H1 (cell line): ENCODE data around the gene MRTFA. TPM values are rescaled to one million over a fixed set of nuclear protein-coding genes. Genes with fewer than 3 reads are reported as not detected.

ENCODE experiments used
- CTCF ChIA-PET: fragments of 300-600 bp; sonication (Branson Sonifier 250); formaldehyde crosslinking; loops from one replicate; lab custom pipeline; 2021; ENCODE audit not compliant: partially characterized antibody; lab: Charles Lee
- POLR2A ChIA-PET: fragments of 300-600 bp; sonication (Branson Sonifier 250); formaldehyde crosslinking; loops from one replicate; lab custom pipeline; 2021; ENCODE audit warnings: inconsistent platforms; ENCODE audit not compliant: partially characterized antibody; lab: Charles Lee
- DNase-seq, 2 experiments: peaks; one replicate each; pipeline versions ENCODE4 v3.0.0 to v3.0.0-alpha.2; 2010 to 2022; ENCODE audit warnings: low spot score in 2 of 2, low read depth in 1 of 2, mixed read lengths in 1 of 2
- FAIRE-seq: peaks from 2 replicates; lab custom pipeline; 2011; peaks lifted over from hg19 to GRCh38; lab: Jason Lieb, UNC
- H2AFZ ChIP-seq: 2 replicates; pipeline ENCODE4 v1.8.1; 2012; ENCODE audit warnings: low read length, inconsistent platforms
- H2AK5ac ChIP-seq: 2 replicates; pipeline ENCODE4 v1.6.1; 2013; ENCODE audit warnings: low read depth, low read length
- H2BK120ac ChIP-seq: replicated peaks from 2 replicates; pipeline ENCODE3; 2013; ENCODE audit warnings: low read depth, low read length, inconsistent platforms
- H2BK12ac ChIP-seq: 2 replicates; pipeline ENCODE4 v1.6.1; 2013; ENCODE audit warnings: low read depth, low read length
- H2BK15ac ChIP-seq: 2 replicates; pipeline ENCODE4 v1.6.1; 2013; ENCODE audit warnings: low read length
- H2BK20ac ChIP-seq: 2 replicates; pipeline ENCODE4 v1.6.1; 2013; ENCODE audit warnings: low read length
- H2BK5ac ChIP-seq: 2 replicates; pipeline ENCODE4 v1.6.1; 2013; ENCODE audit warnings: low read depth, low read length
- H3K14ac ChIP-seq: 2 replicates; pipeline ENCODE4 v1.6.1; 2013; ENCODE audit warnings: inconsistent platforms; ENCODE audit not compliant: insufficient read length
- H3K18ac ChIP-seq: 2 replicates; pipeline ENCODE4 v1.6.1; 2013; ENCODE audit warnings: low read length; ENCODE audit errors: extremely low read depth
- H3K23ac ChIP-seq: 2 replicates; pipeline ENCODE4 v1.6.1; 2013; ENCODE audit warnings: inconsistent platforms; ENCODE audit not compliant: insufficient read length
- H3K23me2 ChIP-seq: 2 replicates; pipeline ENCODE4 v1.6.1; 2013; ENCODE audit warnings: low read depth, low read length
- H3K27ac ChIP-seq: 2 replicates; pipeline ENCODE4 v1.6.1; 2011; ENCODE audit warnings: low read depth, low read length, inconsistent platforms
- H3K27me3 ChIP-seq, 4 experiments: replicated peaks in 1 of 4; 1 replicate in 1 of 4; 2 replicates in 3 of 4; pipeline versions ENCODE4 v1.6.1 to v1.8.1; 2011 to 2013; ENCODE audit warnings: low read length in 3 of 4, mild to moderate bottlenecking in 3 of 4, inconsistent platforms in 2 of 4, mixed read lengths in 2 of 4, moderate library complexity in 1 of 4; ENCODE audit not compliant: control insufficient read depth in 3 of 4, insufficient read depth in 3 of 4; ENCODE audit errors: extremely low read depth in 1 of 4
- H3K36me3 ChIP-seq, 4 experiments: 2 replicates each; pipeline versions ENCODE4 v1.6.1 to v1.8.1; 2011 to 2013; ENCODE audit warnings: mild to moderate bottlenecking in 4 of 4, low read length in 3 of 4, moderate library complexity in 2 of 4, control low read depth in 1 of 4, inconsistent platforms in 1 of 4; ENCODE audit not compliant: insufficient read depth in 4 of 4, control insufficient read depth in 2 of 4
- H3K4ac ChIP-seq: replicated peaks from 2 replicates; pipeline ENCODE3; 2013; ENCODE audit warnings: low read length, low read depth, mixed read lengths, inconsistent platforms; ENCODE audit not compliant: insufficient read length
- H3K4me1 ChIP-seq, 4 experiments: replicated peaks in 1 of 4; 1 replicate in 1 of 4; 2 replicates in 3 of 4; pipeline versions ENCODE4 v1.6.1 to v1.8.1; 2011 to 2013; ENCODE audit warnings: low read length in 3 of 4, inconsistent platforms in 2 of 4, mixed read lengths in 1 of 4; ENCODE audit not compliant: insufficient read depth in 4 of 4, control insufficient read depth in 3 of 4
- H3K4me2 ChIP-seq, 2 experiments: 2 replicates each; pipeline versions ENCODE4 v1.6.1 to v1.8.1; 2011 to 2013; ENCODE audit warnings: low read depth in 2 of 2, low read length in 2 of 2, control low read depth in 1 of 2, inconsistent platforms in 1 of 2, mild to moderate bottlenecking in 1 of 2; ENCODE audit not compliant: insufficient read depth in 1 of 2
- H3K4me3 ChIP-seq, 4 experiments: fragments of 200-600, 300-600 bp in 1 of 4; sonication (generic), shearing (Covaris generic), sonication (Bioruptor Twin) in 1 of 4; 2 replicates each; pipeline versions ENCODE4 v1.5.1 to v1.8.1; 2011 to 2016; ENCODE audit warnings: low read length in 4 of 4, low read depth in 3 of 4, control low read depth in 2 of 4, inconsistent platforms in 2 of 4, mild to moderate bottlenecking in 2 of 4, mixed read lengths in 1 of 4, moderate library complexity in 1 of 4; ENCODE audit not compliant: insufficient read depth in 2 of 4; ENCODE audit errors: extremely low read depth in 1 of 4
- H3K56ac ChIP-seq: replicated peaks from 2 replicates; pipeline ENCODE3; 2013; ENCODE audit warnings: low read depth, mild to moderate bottlenecking, mixed read lengths, low read length, inconsistent platforms; ENCODE audit not compliant: insufficient read length
- H3K79me1 ChIP-seq: 2 replicates; pipeline ENCODE4 v1.6.1; 2013; ENCODE audit warnings: low read depth, low read length, control low read depth
- H3K79me2 ChIP-seq, 2 experiments: 2 replicates each; pipeline versions ENCODE4 v1.6.1 to v1.8.1; 2012 to 2013; ENCODE audit warnings: low read length in 2 of 2, mild to moderate bottlenecking in 2 of 2, inconsistent platforms in 1 of 2; ENCODE audit not compliant: insufficient read depth in 2 of 2, control insufficient read depth in 1 of 2
- H3K9ac ChIP-seq, 4 experiments: replicated peaks in 1 of 4; 1 replicate in 1 of 4; 2 replicates in 3 of 4; pipeline versions ENCODE4 v1.6.1 to v1.8.1; 2011 to 2013; ENCODE audit warnings: low read depth in 3 of 4, low read length in 3 of 4, control low read depth in 2 of 4, mild to moderate bottlenecking in 2 of 4, moderate library complexity in 2 of 4, inconsistent platforms in 1 of 4; ENCODE audit errors: extremely low read depth in 1 of 4
- H3K9me3 ChIP-seq, 2 experiments: 2 replicates each; pipeline versions ENCODE4 v1.6.1 to v1.8.1; 2012 to 2013; ENCODE audit warnings: mild to moderate bottlenecking in 2 of 2, moderate library complexity in 2 of 2, control low read depth in 1 of 2, inconsistent platforms in 1 of 2, low read depth in 1 of 2, low read length in 1 of 2, mixed read lengths in 1 of 2; ENCODE audit not compliant: insufficient read depth in 2 of 2
- H4K20me1 ChIP-seq, 2 experiments: replicated peaks in 1 of 2; 2 replicates each; pipeline versions ENCODE3 to v1.8.1; 2011 to 2013; ENCODE audit warnings: inconsistent platforms in 2 of 2, low read length in 2 of 2, mild to moderate bottlenecking in 1 of 2; ENCODE audit not compliant: insufficient read depth in 2 of 2, control insufficient read depth in 1 of 2
- H4K5ac ChIP-seq: 2 replicates; pipeline ENCODE4 v1.6.1; 2013; ENCODE audit warnings: low read length, low read depth, mixed read lengths, inconsistent platforms; ENCODE audit not compliant: insufficient read length
- H4K8ac ChIP-seq: 2 replicates; pipeline ENCODE4 v1.8.0; 2013; ENCODE audit warnings: mild to moderate bottlenecking, moderate library complexity, low read length, inconsistent platforms; ENCODE audit not compliant: insufficient read depth; ENCODE audit errors: extremely low read depth
- H4K91ac ChIP-seq: replicated peaks from 2 replicates; pipeline ENCODE3; 2013; ENCODE audit warnings: low read length, mixed read lengths, inconsistent platforms; ENCODE audit not compliant: insufficient read length
- CEBPB ChIP-seq: IDR thresholded peaks from 2 replicates; pipeline ENCODE4 v1.6.1; 2012; ENCODE audit warnings: low read depth, low read length
- KDM1A ChIP-seq: fragments of 200-600, 300-600 bp; sonication (generic); IDR thresholded peaks from 2 replicates; pipeline ENCODE4 v1.7.1; 2016; ENCODE audit warnings: mild to moderate bottlenecking, low read length, borderline replicate concordance
- KDM4A ChIP-seq: IDR thresholded peaks from one replicate; pipeline ENCODE4 v1.7.1; 2012; ENCODE audit warnings: low read depth, mild to moderate bottlenecking, moderate library complexity, low read length, inconsistent platforms; ENCODE audit not compliant: severe bottlenecking
- RXRA ChIP-seq: IDR thresholded peaks from 2 replicates; pipeline ENCODE4 v1.6.1; 2011; ENCODE audit warnings: low read depth, mild to moderate bottlenecking, low read length, moderate library complexity; ENCODE audit not compliant: insufficient read depth
- SIN3A ChIP-seq, 2 experiments: IDR thresholded peaks in 1 of 2; conservative IDR thresholded peaks in 1 of 2; 2 replicates each; pipeline ENCODE4 v1.6.1; 2011 to 2012; ENCODE audit warnings: low read length in 2 of 2, improper control_type of control experiment in 1 of 2, low read depth in 1 of 2, mild to moderate bottlenecking in 1 of 2
- SIRT6 ChIP-seq: IDR thresholded peaks from one replicate; pipeline ENCODE4 v1.7.1; 2012; ENCODE audit warnings: low read length, inconsistent platforms
- SP2 ChIP-seq: IDR thresholded peaks from 2 replicates; pipeline ENCODE4 v1.6.1; 2012; ENCODE audit warnings: mild to moderate bottlenecking, low read length, inconsistent platforms
- TAF7 ChIP-seq: optimal IDR thresholded peaks from 2 replicates; pipeline ENCODE3; 2011; ENCODE audit warnings: low read depth, mild to moderate bottlenecking, inconsistent platforms, low read length, moderate library complexity, borderline replicate concordance
- WGBS, 2 experiments: shearing (Covaris generic) in 1 of 2; methylation state at CpG; one replicate each; pipeline versions ENCODE4 v1.1.6 to v1.1.7; 2013 to 2015; ENCODE audit warnings: low lambda C conversion rate in 2 of 2, mixed read lengths in 2 of 2, inconsistent platforms in 1 of 2, low coverage in 1 of 2, missing lambda C conversion rate in 1 of 2; ENCODE audit not compliant: insufficient replicate concordance in 2 of 2, insufficient coverage in 1 of 2, insufficient read length in 1 of 2; ENCODE audit errors: extremely low coverage in 1 of 2, missing lambda C conversion rate in 1 of 2; 5-methylcytosine and 5-hydroxymethylcytosine counted together
- polyA plus RNA-seq, 7 experiments: library from polyadenylated mRNA; depleted of rRNA in 3 of 7; stranded (reverse) in 5 of 7; unstranded in 2 of 7; fragments of >200 nt in 5 of 7; fragments of 200-250 nt in 2 of 7; gene quantifications; 1 replicate in 5 of 7; 2 replicates in 1 of 7; 4 replicates in 1 of 7; pipeline versions ENCODE4 v1.2.1 to v1.2.3, GENCODE V29; 2011 to 2013; ENCODE audit warnings: missing spikeins in 2 of 7, mixed read lengths in 2 of 7
- total RNA-seq: library from RNA; stranded (reverse); fragmentation: NEBNext Ultra II Directional; extraction: Animal tissue kit (Norgen Biotek cat#: 25700); gene quantifications from 2 replicates; pipeline ENCODE4 v1.2.1, GENCODE V29; 2021

The MRTFA gene
- total and polyA plus RNA-seq, 2 of the 8 experiments (the other 6 are each of a cell fraction or from before 2014, with no cell fraction given): 5.4 to 37.9 TPM

DNA sequence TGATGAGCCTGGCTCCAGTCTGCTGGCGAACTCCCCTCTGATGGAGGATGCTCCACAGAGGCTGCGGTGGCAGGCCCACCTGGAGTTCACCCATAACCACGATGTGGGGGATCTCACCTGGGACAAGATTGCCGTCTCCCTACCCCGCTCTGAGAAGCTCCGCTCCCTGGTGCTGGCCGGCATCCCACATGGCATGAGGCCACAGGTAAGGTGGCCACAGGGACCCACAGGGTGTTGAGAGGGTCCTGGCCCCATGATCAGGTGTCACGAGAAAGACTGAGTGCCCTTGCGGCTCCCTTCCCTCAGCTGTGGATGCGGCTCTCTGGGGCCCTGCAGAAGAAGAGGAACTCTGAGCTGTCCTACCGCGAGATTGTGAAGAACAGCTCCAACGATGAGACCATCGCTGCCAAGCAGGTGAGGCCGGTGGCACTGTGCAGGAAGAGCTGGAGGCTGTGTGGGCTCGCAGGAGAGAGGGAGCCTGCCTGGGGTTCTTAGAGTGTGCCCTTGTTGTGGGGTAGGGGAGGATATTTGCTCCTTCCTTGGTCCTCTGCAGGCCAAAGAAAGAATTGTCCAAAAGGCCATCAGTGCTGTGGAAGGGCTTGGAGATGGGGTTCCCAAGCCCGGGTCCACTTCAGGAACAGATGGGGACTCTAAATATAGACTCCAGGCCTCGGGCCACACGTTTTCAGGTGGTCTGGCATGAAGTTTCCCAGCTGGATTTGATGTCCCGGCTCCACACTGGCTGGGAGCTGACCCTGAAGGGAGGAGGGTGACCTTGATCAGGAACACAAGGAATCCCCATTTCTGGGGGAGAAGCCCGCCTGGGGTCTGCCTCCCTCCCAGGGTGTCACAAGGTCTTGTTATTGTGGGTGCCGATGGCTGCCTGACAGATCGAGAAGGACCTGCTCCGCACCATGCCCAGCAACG is 232.0 kb downstream of the MRTFA start:
- no peaks in the 10 kb centered on the region for H3K79me2 ChIP-seq
- peaks cover 0 to 2% of the 10 kb centered on the region in 2 experiments for H4K20me1 ChIP-seq
- no peak overlapping the region for H3K4me3 ChIP-seq
- no peak overlapping the region for H3K9ac ChIP-seq
- no peak overlapping the region for H3K18ac ChIP-seq
- peaks cover 2 to 39% (median 15%) of the 10 kb centered on the region in 4 experiments; a peak in 7 of 8 replicates for H3K36me3 ChIP-seq
- CTCF ChIA-PET: interaction anchor here (1.0 to 1.5 kb wide), 4 partner anchors 12 to 32 kb away, joined by 3 to 4 read pairs (median 3); no protein-coding TSS in a partner anchor
- no peak overlapping the region for H4K91ac ChIP-seq
- H3K14ac ChIP-seq: no peak overlapping the region
- WGBS, 2 experiments: 93% methylated on average over 25 of the region's 25 CpGs; no CpG with 5 or more reads in 1 of the 2 experiments
- no peak overlapping the region for H3K4me2 ChIP-seq
- H3K9me3 ChIP-seq: no peaks in the 10 kb centered on the region
- H3K23me2 ChIP-seq: no peaks in the 10 kb centered on the region
- no peak overlapping the region for H2BK20ac ChIP-seq
- no peak overlapping the region for H2BK15ac ChIP-seq
- no peak overlapping the region for H3K4ac ChIP-seq
- H2AK5ac ChIP-seq: no peak overlapping the region
- H2BK120ac ChIP-seq: no peak overlapping the region
- no peak overlapping the region for H3K56ac ChIP-seq
- no peak overlapping the region for H4K5ac ChIP-seq
- no peak overlapping the region for H3K27ac ChIP-seq
- no peak overlapping the region for H2BK12ac ChIP-seq
- H3K79me1 ChIP-seq: no peaks in the 10 kb centered on the region; the same call in 1 of the 2 replicates
- no peaks in the 10 kb centered on the region for H3K27me3 ChIP-seq
- DNase-seq: no peak
- FAIRE-seq: no peak
- no peak overlapping the region for H3K23ac ChIP-seq
- H2BK5ac ChIP-seq: no peak overlapping the region
- POLR2A ChIA-PET: interaction anchor here (0.6 to 1.3 kb wide), 2 partner anchors 15 to 302 kb away, joined by 3 read pairs; no protein-coding TSS in a partner anchor
- H2AFZ ChIP-seq: no peak overlapping the region
- H3K4me1 ChIP-seq: no peaks in the 10 kb centered on the region
- H4K8ac ChIP-seq: 0 out of 2 replicates have a peak overlapping the region, but pooled peaks have one; percentile 12
- no peak for TF ChIP-seq TAF7
- TF ChIP-seq SIN3A (conservative IDR thresholded peaks at IDR 0.05 in 1 of 2, IDR thresholded peaks at IDR 0.05 in 1 of 2; ENCODE audit: low read depth in 1 of 2, low read length in 2 of 2): no peak
- TF ChIP-seq RXRA: no peak
- TF ChIP-seq SP2: no peak
- no peak for TF ChIP-seq CEBPB
- no peak for TF ChIP-seq KDM4A
- TF ChIP-seq KDM1A: no peak
- TF ChIP-seq SIRT6: no peak
